HG03060 (cell line): Measurements from ENCODE around the gene HINT1.
"Not testable (repeated sequence)": the region's sequence is repeated elsewhere in the genome, so short reads cannot be mapped to it uniquely, and the experiment has no call there.

Source experiments
- ATAC-seq: cut with Tn5 transposase; IDR thresholded peaks from one replicate; pipeline ENCODE4 v1.9.1; 2021; ENCODE audit warnings: low read depth, moderate number of reproducible peaks; ENCODE audit not compliant: unreplicated experiment

The HINT1 gene

DNA sequence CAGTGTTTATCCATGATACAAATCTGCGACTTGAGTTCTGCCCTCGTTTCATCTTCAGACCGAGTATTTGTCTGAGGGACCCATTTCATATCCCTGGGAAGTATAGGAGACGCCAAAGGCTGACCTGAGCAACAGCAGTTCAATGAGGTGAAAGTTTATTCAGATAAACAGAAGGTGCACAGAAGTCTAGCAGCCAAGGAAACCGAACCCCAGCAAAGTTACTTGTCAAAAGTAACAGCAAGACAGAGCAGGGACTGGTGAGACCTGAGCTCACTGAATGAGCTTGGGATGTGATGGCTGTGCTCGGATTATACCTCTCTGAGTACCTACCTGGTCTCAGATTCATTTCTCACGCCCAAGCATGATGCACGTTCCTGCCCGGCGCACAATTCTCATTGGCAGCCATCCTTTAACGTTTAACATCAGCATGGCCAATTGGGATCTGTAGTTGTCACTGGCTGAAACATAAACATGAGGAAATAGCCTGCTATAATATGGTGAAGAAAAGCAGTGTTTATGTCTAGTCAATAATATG lies 6.3 kb upstream of the HINT1 start:
- peak; percentile 0 for ATAC-seq

GRCh38 chr5:131170540-131171275 lies 5.7 kb upstream of the HINT1 start, which contains the start of gene LYRM7:
LYRM7 (plus strand) TSS chr5:131170944; CDS start chr5:131171021, 77 bp downstream.
- ATAC-seq, result peak; percentile 94

GRCh38 chr5:131169810-131170539 lies 4.9 kb upstream of the HINT1 start:
- no peak for ATAC-seq

- ATAC-seq, result no peak
These were observed 2.6 kb upstream of the HINT1 start for GRCh38 chr5:131167615-131168014.

- ATAC-seq, result peak; percentile 50
These were observed 601 bp downstream of the HINT1 start for GRCh38 chr5:131164191-131165118.

DNA sequence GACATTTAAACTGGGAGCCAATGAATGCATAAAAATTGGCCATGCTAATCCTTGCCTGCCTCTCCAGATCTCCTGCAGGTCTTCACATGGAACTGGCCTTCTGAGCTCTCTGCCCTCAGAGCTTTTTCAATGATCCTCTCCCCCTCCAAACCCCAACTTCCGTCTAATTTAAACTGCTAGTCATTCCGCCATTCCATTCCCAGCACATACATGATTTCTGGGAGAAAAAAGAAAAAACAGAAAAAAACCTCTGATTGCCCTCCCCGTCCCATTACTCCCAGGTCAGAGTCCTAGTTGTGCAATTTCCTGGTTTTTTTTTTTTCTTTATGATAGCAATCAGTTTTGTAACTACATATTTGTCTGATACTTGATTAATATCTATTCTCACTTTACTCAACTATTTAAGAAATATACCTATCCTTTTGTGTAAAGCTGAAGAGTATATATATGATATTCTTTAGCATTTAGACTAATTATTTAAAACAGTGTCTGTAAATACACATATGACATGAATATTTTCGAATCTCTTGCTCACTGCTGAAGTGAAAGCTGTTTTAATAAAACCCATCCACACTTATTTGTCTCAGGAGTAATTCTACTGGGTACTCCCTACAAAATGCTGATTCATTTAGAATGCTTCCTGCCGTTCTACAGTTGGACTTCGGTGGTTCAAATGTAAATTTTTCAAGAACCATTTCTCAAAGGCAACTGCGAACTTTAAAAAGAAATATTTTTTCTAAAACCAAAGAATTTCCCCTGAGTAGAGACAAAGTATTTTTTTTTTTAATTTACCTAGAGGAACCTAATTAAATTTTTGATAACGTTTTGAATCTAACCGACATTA lies 1.6 kb downstream of the HINT1 start:
- ATAC-seq, result no peak

DNA sequence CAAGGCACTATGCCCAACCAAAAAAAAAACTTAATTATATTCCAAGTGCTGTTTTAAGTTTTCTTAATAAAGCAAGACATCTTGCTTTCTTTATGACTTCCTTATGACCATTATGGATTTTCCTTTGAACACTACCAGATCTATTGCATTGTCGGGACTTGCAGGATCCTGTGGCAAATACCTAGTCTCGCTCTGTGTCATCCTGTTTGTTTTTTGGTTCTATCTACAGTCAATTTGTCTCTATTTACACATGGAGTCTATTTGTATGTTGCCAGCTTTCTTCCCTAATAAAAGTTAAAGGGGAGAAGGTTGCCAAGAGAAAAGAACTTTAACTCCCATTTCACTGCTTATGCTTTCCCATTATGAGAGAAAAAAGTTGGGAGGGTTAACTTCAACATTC lies 4.9 kb downstream of the HINT1 start:
- no peak for ATAC-seq

DNA sequence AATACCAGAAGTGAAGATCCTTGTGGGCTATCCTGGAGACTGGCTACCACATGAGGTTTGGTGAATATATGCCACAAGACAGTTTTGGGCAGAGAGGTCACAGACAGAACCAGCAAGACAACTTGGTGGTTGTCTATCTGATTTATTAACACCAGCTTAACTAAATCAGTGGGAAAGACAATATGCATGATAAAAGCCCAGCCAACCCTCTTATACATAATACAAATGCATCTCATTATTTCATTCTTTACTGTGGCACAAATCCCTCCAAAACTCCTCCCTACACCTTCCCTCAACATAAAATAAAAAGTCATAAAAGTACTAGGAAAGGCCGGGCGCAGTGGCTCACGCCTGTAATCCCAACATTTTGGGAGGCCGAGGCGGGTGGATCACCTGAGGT lies 8.1 kb downstream of the HINT1 start:
- ATAC-seq, result no peak

DNA sequence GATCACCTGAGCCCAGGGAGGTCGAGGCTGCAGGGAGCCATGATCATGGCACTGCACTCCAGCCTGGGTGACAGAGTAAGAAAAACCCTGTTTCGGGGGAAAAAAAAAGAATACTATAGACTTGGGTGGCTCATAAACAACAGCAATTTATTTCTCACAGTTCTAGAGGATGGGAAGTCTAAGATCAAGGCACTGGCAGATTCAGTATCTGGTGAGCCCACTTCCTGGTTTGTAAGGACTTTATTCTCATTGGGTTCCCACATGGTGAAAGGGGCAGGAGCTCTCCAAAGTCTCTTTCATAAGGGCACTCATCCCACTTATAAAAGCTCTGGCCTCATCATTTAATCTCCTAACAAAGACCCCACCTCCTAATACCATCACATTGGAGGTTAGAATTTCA lies 8.7 kb downstream of the HINT1 start:
- ATAC-seq, result no peak

DNA sequence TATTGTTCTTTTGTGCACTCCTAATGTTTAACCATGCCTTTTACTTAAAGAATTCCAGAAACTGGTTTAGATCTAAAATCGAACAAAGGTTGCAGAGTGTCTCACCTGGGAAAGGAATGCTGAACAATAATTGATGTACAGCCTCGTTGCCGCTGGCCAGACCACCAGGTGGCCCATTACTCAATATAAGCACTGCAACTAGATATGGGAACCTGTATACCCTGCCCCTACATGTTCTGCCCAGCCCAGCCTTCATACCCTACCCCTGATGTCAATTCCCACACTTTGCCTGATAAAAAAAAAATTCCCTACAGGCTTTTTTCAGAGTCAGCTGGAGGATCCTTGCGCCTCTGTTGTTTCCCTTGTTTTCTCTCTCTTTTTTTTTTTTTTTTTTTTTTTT lies 13.8 kb downstream of the HINT1 start:
- ATAC-seq, result no peak

DNA sequence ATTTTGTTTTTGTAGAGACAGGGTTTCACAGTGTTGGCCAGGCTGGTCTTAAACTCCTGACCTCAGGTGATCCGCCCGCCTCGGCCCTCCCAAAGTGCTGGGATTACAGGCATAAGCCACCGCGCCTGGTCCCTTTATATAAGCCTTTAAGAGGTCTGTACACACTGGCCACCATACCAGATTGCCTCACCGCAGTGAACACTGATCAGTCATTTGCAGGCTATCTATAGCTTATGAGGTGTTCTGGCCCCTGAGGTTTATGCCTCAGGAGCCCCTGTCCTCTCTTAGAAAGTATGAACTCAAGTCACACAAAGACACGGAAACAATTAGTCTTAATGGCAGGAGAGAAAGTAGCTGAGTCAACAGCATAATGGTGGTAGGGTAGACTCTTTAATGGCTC lies 14.6 kb downstream of the HINT1 start:
- no peak for ATAC-seq

DNA sequence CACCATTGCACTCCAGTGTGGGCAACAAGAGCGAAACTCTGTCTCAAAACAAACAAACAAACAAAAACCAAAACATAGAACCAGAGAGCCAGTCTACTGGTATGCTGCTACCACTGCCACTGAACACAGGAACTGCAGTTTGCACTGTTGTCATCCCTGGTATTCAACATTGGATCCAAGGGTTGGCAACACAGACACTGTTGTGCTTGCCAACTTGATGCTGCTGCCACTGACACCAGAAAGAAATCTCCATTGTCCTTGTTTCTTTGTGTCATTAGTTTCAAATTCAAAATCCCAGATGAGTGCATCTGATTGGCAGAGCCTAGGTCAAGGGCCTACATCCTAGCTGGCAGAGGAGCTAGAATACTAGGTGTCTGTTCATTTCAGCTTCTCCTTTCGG lies 16.2 kb downstream of the HINT1 start:
- ATAC-seq, result no peak

DNA sequence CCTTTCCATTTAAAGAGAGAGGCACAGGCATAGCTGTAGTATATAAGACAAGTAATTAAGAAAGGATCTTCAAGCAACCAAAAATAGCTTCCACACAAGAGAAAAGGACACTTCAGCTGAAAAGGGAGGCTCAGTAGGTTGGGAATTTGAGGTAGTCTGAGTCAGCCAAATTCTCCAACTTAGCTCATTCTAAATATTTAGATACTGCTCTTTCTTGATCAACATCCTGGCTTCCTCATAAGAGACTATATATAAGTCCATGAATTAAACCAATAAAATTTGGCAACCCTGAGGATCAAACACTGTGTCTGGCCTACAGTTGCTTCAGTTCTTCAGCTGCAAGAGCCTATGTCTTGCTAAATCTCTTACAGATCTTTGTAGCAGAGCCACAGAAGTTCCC lies 17.8 kb downstream of the HINT1 start:
- no peak for ATAC-seq

DNA sequence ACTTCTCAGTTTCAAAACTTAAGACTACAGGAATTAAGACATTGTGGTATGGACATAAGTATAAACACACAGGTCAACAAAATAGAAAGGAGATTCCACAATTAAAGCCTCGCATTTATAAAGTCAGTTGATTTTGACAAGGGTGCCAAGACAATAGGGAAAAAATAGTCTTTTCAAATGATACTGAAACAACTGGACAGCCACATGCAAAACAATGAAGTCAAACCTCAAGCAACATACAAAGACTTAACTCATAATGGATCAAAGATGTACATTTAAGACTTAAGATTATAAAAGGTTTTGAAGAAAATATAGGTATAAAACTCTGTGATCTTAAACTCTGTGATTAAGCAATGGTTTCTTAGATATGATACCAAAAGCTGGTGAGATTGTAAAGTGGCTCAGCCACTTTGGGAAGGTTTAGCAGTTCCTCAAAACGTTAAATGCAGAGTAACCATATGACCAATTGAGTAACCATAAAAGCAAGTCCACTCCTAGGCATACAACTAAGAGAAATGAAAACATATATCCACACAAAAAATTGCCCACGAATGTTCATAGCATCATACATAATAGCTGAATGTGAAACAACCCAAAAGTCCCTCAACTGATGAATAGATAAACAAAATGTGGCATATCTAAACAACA lies 22.0 kb downstream of the HINT1 start:
- no peak for ATAC-seq

DNA sequence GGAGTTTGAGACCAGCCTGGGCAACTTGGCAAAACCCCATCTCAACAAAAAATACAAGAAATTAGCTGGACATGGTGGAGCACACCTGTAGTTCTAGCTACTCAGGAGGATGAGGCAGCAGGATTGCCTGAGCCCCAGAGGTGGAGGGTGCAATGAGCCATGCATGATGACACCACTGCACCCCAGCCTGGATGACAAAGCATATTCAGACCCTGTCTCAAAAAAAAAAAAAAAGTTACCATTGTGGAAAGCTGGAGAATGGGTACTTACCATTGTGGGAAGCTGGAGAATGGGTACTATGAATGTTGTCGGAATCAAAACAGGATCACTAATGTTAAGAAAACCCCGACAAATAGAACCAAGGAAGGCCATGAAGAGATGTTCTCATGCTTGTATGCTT lies 25.7 kb downstream of the HINT1 start:
- ATAC-seq, result no peak

DNA sequence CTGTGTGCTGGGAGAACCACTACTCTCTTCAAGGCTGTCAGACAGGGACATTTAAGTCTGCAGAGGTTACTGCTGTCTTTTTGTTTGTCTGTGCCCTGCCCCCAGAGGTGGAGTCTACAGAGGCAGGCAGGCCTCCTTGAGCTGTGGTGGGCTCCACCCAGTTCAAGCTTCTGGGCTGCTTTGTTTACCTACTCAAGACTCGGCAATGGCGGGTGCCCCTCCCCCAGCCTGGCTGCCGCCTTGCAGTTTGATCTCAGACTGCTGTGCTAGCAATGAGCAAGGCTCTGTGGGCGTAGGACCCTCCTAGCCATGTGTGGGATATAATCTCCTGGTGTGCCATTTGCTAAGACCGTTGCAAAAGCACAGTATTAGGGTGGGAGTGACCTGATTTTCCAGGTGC lies 26.6 kb downstream of the HINT1 start:
- ATAC-seq, result not testable (repeated sequence)

- ATAC-seq, result not testable (repeated sequence)
These were observed 32.0 kb downstream of the HINT1 start for GRCh38 chr5:131133091-131133490.

DNA sequence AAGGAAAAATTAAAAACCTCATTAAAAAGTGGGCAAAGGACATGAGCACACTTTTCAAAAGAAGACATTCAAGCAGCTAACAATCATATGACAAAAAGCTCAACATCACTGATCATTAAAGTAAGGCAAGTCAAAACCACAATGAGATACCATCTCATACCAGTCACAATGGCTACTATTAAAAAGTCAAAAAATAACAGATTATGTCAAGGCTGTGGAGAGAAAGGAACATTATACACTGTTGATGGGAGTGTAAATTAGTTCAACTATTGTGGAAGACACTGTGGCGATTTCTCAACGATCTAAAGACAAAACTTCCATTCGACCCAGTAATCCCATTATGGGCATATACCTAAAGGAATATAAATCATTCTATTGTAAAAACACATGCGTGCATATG lies 35.8 kb downstream of the HINT1 start:
- no peak for ATAC-seq

DNA sequence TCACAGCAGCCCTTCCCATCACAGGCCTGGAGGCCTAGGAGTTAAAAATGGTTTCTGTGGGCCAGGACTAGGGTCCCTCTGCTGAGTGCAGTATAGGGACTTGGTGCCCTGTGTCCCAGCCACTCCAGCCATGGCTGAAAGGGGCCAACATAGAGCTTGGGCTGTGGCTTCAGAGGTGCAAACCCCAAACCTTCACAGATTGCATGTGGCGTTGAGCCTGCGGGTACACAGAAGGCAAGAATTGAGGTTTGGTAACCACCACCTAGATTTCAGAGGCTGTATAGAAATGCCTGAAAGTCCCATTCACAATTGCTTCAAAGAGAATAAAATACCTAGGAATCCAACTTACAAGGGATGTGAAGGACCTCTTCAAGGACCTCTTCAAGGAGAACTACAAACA lies 37.8 kb downstream of the HINT1 start:
- ATAC-seq, result not testable (repeated sequence)
